Gastrocnemius medialis (tissue), 4 donors: ENCODE measurements around the gene PLSCR2. TPM values are rescaled to one million over a fixed set of nuclear protein-coding genes. Genes with fewer than 3 reads are reported as not detected.
A peak's percentile ranks its signal among the peaks of the same experiment; 100 is the strongest.

Experiments used
- ATAC-seq, 2 donors: fragments of 150-250 bp; one replicate each; pipeline ENCODE4 v1.9.1; 2016
- DNase-seq, 2 donors: peaks; one replicate each; pipeline ENCODE4 v3.0.0-alpha.2; 2019
- H3K27ac ChIP-seq, 4 donors: fragments of 200-600 bp; sonication (generic); 1 replicate in 1 of 4; 2 replicates in 3 of 4; pipeline ENCODE4 v1.5.1; 2016 to 2018; ENCODE audit warnings: mild to moderate bottlenecking in 2 of 4, moderate library complexity in 1 of 4
- H3K27me3 ChIP-seq, 3 donors: fragments of 200-600 bp; sonication (generic) in 2 of 3; 1 replicate in 1 of 3; 2 replicates in 2 of 3; pipeline versions ENCODE4 v1.5.1 to v1.6.0; 2016 to 2019; ENCODE audit warnings: mild to moderate bottlenecking in 1 of 3, moderate library complexity in 1 of 3
- H3K36me3 ChIP-seq, 2 donors: fragments of 200-600 bp; sonication (generic) in 1 of 2; one replicate each; pipeline ENCODE4 v1.5.1; 2017 to 2018
- H3K4me1 ChIP-seq, 2 donors: fragments of 200-600 bp; sonication (generic) in 1 of 2; one replicate each; pipeline ENCODE4 v1.5.1; 2016 to 2017; ENCODE audit warnings: mild to moderate bottlenecking in 2 of 2
- H3K4me3 ChIP-seq, 4 donors: fragments of 200-600 bp; sonication (generic) in 3 of 4; 1 replicate in 1 of 4; 2 replicates in 3 of 4; pipeline ENCODE4 v1.5.1; 2016 to 2019; ENCODE audit warnings: mild to moderate bottlenecking in 2 of 4
- H3K9me3 ChIP-seq, 3 donors: fragments of 200-600 bp; sonication (generic) in 2 of 3; 1 replicate in 1 of 3; 2 replicates in 2 of 3; pipeline ENCODE4 v1.5.1; 2016 to 2019
- POLR2A ChIP-seq, 2 donors: fragments of 450-650 bp; IDR thresholded peaks; one replicate each; pipeline ENCODE4 v1.6.1; 2017; ENCODE audit warnings: antibody characterized with exemption in 2 of 2, mild to moderate bottlenecking in 2 of 2, moderate library complexity in 2 of 2
- in situ Hi-C, 4 donors: fragments of 200-750 bp; cut with MboI; loops; one replicate each; pipeline versions ENCODE4 v1.15.0 to v1.8.0; 2017; ENCODE audit warnings: low sequenced_read_pairs in 4 of 4
- intact Hi-C: fragments of 100-400 bp; cut with DNase I; formaldehyde crosslinking; loops from one replicate; pipeline ENCODE4 v1.15.1; 2023; ENCODE audit warnings: low total_unique reads
- total RNA-seq, 4 donors: library from RNA; depleted of rRNA; stranded (reverse); fragments of >200 nt; gene quantifications; one replicate each; pipeline versions ENCODE4 v1.1.0 to v1.2.3, GENCODE V29; 2016
- TF ChIP-seq, protein P1 (sequence below), 5 experiments: fragments of 450-650 bp in 3 of 5; fragments of 200-600 bp in 2 of 5; sonication (generic) in 2 of 5; IDR thresholded peaks in 4 of 5; conservative IDR thresholded peaks in 1 of 5; 1 replicate in 4 of 5; 2 replicates in 1 of 5; pipeline ENCODE4 v1.5.1; 2016 to 2019; ENCODE audit warnings: antibody characterized with exemption in 5 of 5, mild to moderate bottlenecking in 3 of 5, moderate library complexity in 3 of 5

The PLSCR2 gene
- total RNA-seq, 4 donors from 2014 or later = not detected

DNA sequence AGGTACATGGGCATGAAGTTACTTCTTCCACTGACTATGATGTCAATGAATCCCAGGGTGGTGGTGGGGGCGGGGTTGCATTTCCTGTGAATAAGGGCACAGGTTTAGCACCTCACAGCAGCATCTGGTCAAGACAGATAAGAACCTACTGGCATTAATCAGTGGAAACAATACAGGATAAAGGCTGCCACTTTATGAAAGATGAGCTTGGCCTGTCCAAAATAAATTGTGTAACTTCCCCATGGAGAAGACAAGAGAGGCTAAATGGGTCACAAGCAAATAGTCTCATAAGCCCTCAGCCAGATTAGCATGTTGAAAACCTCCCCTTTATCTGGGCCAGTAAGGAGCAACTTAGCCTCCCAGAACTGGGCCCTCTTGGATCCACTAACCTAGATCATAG is 27.4 kb upstream of the PLSCR2 start:
- DNase-seq = no peak
- Histone ChIP-seq H3K4me1 (no peaks in the 10 kb centered on the region), H3K9me3 (no peaks in the 10 kb centered on the region), H3K27ac (no peak overlapping the region), H3K27me3 (no peaks in the 10 kb centered on the region), H3K36me3 (no peaks in the 10 kb centered on the region), H3K4me3 (no peak overlapping the region)
- TF ChIP-seq POLR2A (IDR thresholded peaks at IDR 0.05) = no peak
- TF ChIP-seq, protein P1, sequence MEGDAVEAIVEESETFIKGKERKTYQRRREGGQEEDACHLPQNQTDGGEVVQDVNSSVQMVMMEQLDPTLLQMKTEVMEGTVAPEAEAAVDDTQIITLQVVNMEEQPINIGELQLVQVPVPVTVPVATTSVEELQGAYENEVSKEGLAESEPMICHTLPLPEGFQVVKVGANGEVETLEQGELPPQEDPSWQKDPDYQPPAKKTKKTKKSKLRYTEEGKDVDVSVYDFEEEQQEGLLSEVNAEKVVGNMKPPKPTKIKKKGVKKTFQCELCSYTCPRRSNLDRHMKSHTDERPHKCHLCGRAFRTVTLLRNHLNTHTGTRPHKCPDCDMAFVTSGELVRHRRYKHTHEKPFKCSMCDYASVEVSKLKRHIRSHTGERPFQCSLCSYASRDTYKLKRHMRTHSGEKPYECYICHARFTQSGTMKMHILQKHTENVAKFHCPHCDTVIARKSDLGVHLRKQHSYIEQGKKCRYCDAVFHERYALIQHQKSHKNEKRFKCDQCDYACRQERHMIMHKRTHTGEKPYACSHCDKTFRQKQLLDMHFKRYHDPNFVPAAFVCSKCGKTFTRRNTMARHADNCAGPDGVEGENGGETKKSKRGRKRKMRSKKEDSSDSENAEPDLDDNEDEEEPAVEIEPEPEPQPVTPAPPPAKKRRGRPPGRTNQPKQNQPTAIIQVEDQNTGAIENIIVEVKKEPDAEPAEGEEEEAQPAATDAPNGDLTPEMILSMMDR (IDR thresholded peaks at IDR 0.05 in 4 of 5, conservative IDR thresholded peaks at IDR 0.05 in 1 of 5) = no peak
- ATAC-seq = peak in 1 of 2 donors; percentile 39
- intact Hi-C loops (no loop called here), in situ Hi-C loops (no loop called here)

DNA sequence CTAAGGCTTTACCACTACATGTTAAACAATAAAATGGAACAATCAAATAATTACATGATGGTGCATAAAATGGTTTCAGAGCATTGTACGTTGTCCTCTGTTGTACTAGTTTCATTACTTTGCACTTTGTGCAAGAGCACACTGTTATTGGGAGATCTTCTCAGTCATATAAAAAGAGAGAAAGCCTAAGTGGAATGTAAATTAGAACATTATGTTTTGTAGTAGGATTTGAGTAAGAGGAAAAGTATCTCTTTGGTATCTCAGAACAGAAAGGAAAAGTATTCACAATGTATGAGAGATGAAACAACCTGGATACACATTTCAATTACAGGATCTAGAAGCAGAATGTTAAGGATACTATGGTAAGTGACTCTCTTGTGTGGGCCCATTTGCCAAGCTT is 26.9 kb upstream of the PLSCR2 start:
- in situ Hi-C loops (no loop called here), intact Hi-C loops (no loop called here)
- Histone ChIP-seq H3K36me3 (no peaks in the 10 kb centered on the region), H3K27me3 (no peaks in the 10 kb centered on the region), H3K4me1 (no peaks in the 10 kb centered on the region), H3K27ac (no peak overlapping the region), H3K4me3 (no peak overlapping the region), H3K9me3 (no peaks in the 10 kb centered on the region)
- ATAC-seq (no peak), DNase-seq (no peak)
- TF ChIP-seq, protein P1 (IDR thresholded peaks at IDR 0.05 in 4 of 5, conservative IDR thresholded peaks at IDR 0.05 in 1 of 5) = no peak
- TF ChIP-seq POLR2A (IDR thresholded peaks at IDR 0.05) = no peak

DNA sequence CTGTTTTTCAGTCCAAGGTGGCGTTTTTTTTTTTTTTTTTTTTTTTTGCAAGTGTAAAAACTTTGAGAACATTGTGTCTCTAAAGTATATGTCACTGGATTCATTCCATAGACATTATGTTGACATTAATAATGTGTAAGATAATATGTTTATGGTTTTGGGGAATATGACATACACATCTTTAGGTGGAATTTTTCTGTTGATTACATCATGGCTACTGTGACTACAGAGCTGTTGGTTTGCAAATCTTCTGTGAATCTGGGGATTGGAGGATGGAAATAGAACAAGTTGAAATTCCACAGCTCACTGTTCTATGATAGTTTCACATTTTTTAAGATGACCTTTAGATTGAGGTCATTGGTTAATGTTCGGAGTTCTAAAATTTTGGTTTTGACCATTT is 24.4 kb upstream of the PLSCR2 start:
- in situ Hi-C loops = no loop called here
- no peaks in the 10 kb centered on the region for H3K27me3 ChIP-seq
- no peaks in the 10 kb centered on the region for H3K36me3 ChIP-seq
- H3K9me3 ChIP-seq = no peaks in the 10 kb centered on the region
- DNase-seq (no peak), ATAC-seq (no peak)
- TF ChIP-seq, protein P1 (IDR thresholded peaks at IDR 0.05 in 4 of 5, conservative IDR thresholded peaks at IDR 0.05 in 1 of 5) = no peak
- TF ChIP-seq POLR2A (IDR thresholded peaks at IDR 0.05) = no peak
- no peaks in the 10 kb centered on the region for H3K4me1 ChIP-seq
- intact Hi-C loops = no loop called here
- no peak overlapping the region for H3K27ac ChIP-seq
- no peak overlapping the region for H3K4me3 ChIP-seq

DNA sequence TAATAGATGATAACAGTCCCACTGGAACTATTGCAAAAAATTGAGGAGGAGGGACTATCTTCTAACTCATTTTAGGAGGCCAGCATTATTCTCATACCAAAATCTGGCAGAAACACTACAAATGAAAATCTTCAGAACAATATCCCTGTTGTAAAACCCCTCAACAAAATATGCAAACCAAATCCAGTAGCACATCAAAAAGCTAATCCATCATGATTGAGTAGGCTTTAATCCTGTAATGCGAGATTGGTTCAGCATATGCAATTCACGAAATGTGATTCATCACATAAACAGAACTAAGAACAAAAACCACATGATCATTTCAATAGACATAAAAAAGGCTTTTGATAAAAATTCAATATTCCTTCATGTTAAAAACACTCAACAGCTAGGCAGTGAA is 23.9 kb upstream of the PLSCR2 start:
- no peaks in the 10 kb centered on the region for H3K27me3 ChIP-seq
- H3K36me3 ChIP-seq = no peaks in the 10 kb centered on the region
- H3K27ac ChIP-seq = no peak overlapping the region
- H3K9me3 ChIP-seq = no peaks in the 10 kb centered on the region
- TF ChIP-seq, protein P1 (IDR thresholded peaks at IDR 0.05 in 4 of 5, conservative IDR thresholded peaks at IDR 0.05 in 1 of 5) = no peak
- no peak for TF ChIP-seq POLR2A (IDR thresholded peaks at IDR 0.05)
- H3K4me1 ChIP-seq = no peaks in the 10 kb centered on the region
- ATAC-seq (no peak), DNase-seq (no peak)
- H3K4me3 ChIP-seq = no peak overlapping the region
- in situ Hi-C loops = no loop called here
- intact Hi-C loops = no loop called here

DNA sequence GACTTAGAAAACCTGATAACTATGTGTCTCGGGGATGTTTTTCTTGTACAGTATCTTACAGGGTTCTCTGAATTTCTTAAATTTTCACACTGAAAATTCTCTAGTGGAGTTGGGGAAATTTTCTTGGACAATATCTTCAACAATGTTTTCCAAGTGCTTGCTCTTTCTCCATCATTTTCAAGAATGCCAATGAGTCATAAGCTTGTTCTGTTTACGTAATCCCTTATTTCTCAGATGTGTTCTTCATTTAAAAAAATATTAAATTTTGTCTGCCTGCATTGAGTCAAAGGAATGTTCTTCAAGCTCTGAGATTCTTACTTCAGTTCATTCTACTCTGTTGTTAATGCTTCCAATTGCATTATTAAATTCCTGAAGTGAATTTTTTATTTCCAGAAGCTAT is 21.9 kb upstream of the PLSCR2 start:
- no peaks in the 10 kb centered on the region for H3K27me3 ChIP-seq
- peak in 1 of 2 donors; percentile 53 for ATAC-seq
- TF ChIP-seq, protein P1 (IDR thresholded peaks at IDR 0.05 in 4 of 5, conservative IDR thresholded peaks at IDR 0.05 in 1 of 5) = no peak
- TF ChIP-seq POLR2A (IDR thresholded peaks at IDR 0.05) = no peak
- no peak for DNase-seq
- H3K36me3 ChIP-seq = no peaks in the 10 kb centered on the region
- no peak overlapping the region for H3K4me3 ChIP-seq
- no peaks in the 10 kb centered on the region for H3K4me1 ChIP-seq
- intact Hi-C loops (no loop called here), in situ Hi-C loops (no loop called here)
- H3K27ac ChIP-seq = no peak overlapping the region
- no peaks in the 10 kb centered on the region for H3K9me3 ChIP-seq
